Measurements from ENCODE around the gene HIVEP3. TPM values are rescaled to one million over a fixed set of nuclear protein-coding genes. Genes with fewer than 3 reads are reported as not detected.

Gene HIVEP3
- total RNA-seq, 1 experiment from 2014 or later = 6.0 TPM

DNA sequence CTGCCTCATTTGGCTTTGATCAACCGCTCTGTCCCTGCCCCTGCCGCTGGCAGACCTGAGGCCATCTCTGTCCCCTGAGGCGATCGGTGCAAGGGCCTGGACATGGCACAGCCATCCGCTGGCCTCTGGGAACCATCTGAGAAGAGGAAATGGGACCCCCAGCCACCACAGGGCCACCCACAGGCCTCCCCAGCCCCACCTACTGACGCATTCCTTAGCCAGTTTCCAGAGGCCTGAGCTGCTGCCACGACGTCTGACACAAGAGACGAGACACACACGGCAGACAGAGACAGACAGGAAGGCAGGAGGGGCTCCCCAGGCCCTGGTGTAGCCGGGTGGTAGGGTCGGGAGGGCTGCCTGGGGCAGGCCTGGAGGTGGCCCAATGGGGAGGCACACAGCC, 397.0 kb downstream of the HIVEP3 start:
- Histone ChIP-seq H3K9me3 (ENCODE audit: control insufficient read depth, insufficient read depth, low read depth, low read length) (no peaks in the 10 kb centered on the region), H3K27me3 (ENCODE audit: control insufficient read depth, insufficient read depth, low read length) (no peaks in the 10 kb centered on the region), H3K27ac (ENCODE audit: low read length) (no peak overlapping the region), H3K4me1 (ENCODE audit: control insufficient read depth, insufficient read depth, low read length) (no peaks in the 10 kb centered on the region), H3K4me3 (ENCODE audit: low read depth in 2 of 2, low read length in 2 of 2) (no peak overlapping the region), H3K36me3 (ENCODE audit: control insufficient read depth, insufficient read depth, low read length) (no peaks in the 10 kb centered on the region)
- DNase-seq (ENCODE audit: low read depth, low spot score) = no peak
- ChIA-PET POLR2A (no interaction called here), CTCF (no interaction called here)
- in situ Hi-C loops (cut with HindIII; ENCODE audit: low pct_unique_long_range_greater_than_20kb, low sequenced_read_pairs) = no loop called here
- no peak for ATAC-seq
- TF ChIP-seq TCF7L2 (IDR thresholded peaks at IDR 0.05; ENCODE audit: low read depth, low read length) (no peak), POLR2AphosphoS5 (IDR thresholded peaks at IDR 0.05; ENCODE audit: low read depth, low read length) (no peak), SIN3A (IDR thresholded peaks at IDR 0.05; ENCODE audit: borderline replicate concordance, insufficient read depth, low read depth, low read length) (no peak)
- TF ChIP-seq, protein P1, sequence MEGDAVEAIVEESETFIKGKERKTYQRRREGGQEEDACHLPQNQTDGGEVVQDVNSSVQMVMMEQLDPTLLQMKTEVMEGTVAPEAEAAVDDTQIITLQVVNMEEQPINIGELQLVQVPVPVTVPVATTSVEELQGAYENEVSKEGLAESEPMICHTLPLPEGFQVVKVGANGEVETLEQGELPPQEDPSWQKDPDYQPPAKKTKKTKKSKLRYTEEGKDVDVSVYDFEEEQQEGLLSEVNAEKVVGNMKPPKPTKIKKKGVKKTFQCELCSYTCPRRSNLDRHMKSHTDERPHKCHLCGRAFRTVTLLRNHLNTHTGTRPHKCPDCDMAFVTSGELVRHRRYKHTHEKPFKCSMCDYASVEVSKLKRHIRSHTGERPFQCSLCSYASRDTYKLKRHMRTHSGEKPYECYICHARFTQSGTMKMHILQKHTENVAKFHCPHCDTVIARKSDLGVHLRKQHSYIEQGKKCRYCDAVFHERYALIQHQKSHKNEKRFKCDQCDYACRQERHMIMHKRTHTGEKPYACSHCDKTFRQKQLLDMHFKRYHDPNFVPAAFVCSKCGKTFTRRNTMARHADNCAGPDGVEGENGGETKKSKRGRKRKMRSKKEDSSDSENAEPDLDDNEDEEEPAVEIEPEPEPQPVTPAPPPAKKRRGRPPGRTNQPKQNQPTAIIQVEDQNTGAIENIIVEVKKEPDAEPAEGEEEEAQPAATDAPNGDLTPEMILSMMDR (IDR thresholded peaks at IDR 0.05) = no peak
- TF ChIP-seq, protein P2, sequence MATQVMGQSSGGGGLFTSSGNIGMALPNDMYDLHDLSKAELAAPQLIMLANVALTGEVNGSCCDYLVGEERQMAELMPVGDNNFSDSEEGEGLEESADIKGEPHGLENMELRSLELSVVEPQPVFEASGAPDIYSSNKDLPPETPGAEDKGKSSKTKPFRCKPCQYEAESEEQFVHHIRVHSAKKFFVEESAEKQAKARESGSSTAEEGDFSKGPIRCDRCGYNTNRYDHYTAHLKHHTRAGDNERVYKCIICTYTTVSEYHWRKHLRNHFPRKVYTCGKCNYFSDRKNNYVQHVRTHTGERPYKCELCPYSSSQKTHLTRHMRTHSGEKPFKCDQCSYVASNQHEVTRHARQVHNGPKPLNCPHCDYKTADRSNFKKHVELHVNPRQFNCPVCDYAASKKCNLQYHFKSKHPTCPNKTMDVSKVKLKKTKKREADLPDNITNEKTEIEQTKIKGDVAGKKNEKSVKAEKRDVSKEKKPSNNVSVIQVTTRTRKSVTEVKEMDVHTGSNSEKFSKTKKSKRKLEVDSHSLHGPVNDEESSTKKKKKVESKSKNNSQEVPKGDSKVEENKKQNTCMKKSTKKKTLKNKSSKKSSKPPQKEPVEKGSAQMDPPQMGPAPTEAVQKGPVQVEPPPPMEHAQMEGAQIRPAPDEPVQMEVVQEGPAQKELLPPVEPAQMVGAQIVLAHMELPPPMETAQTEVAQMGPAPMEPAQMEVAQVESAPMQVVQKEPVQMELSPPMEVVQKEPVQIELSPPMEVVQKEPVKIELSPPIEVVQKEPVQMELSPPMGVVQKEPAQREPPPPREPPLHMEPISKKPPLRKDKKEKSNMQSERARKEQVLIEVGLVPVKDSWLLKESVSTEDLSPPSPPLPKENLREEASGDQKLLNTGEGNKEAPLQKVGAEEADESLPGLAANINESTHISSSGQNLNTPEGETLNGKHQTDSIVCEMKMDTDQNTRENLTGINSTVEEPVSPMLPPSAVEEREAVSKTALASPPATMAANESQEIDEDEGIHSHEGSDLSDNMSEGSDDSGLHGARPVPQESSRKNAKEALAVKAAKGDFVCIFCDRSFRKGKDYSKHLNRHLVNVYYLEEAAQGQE (IDR thresholded peaks at IDR 0.05; ENCODE audit: insufficient read depth in 1 of 2, low read depth in 2 of 2, low read length in 1 of 2) = no peak
- intact Hi-C loops (cut with micrococcal nuclease; ENCODE audit: unreplicated experiment) = no loop called here
- no TSS peak for BruUV-seq (replicated peaks)

DNA sequence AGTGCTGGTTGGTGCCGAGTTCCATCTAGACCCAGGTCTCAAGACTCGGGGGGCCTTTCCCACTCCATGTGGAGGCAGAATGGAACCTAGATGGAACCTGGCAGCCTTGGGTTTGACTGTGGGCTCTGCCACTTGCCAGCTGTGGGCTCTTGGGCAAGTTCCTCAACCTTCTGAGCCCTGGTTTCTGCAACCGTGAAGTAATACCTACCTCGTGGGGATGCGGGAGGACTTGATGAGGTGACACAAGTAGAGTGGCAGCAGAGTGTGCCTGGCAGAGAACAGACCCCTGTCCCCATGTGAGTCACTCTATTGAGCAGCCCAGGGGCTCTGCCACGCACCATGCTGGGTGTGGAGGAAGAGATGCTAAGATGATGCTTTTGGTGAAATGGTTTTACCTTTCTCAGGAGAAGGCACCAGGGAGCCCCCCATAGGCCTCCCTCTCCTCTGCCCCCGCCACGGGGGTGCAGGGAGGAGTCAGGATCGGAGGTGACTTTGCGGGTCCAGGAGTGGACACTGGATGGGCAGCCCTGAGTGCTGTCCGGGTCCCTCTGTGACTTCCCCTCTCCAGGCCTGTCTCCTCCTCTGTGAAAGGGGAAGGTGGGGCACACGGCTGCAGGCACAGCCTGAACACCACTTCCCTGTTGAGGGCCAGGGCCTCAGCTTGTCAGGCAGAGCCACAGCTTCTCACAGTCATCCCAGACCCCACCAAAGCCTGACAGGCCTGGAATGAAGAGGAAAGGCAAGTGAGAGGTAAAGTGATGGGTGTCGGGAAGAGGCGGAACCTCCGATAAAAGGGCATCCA, 397.6 kb downstream of the HIVEP3 start:
- no TSS peak for BruUV-seq (replicated peaks)
- no peaks in the 10 kb centered on the region for H3K36me3 ChIP-seq (ENCODE audit: control insufficient read depth, insufficient read depth, low read length)
- DNase-seq (ENCODE audit: low read depth, low spot score) = no peak
- no peak overlapping the region for H3K27ac ChIP-seq (ENCODE audit: low read length)
- no peaks in the 10 kb centered on the region for H3K27me3 ChIP-seq (ENCODE audit: control insufficient read depth, insufficient read depth, low read length)
- in situ Hi-C loops (cut with HindIII; ENCODE audit: low pct_unique_long_range_greater_than_20kb, low sequenced_read_pairs) (no loop called here), intact Hi-C loops (cut with micrococcal nuclease; ENCODE audit: unreplicated experiment) (no loop called here)
- H3K4me3 ChIP-seq (ENCODE audit: low read depth in 2 of 2, low read length in 2 of 2) = no peak overlapping the region
- TF ChIP-seq, protein P2 (IDR thresholded peaks at IDR 0.05; ENCODE audit: insufficient read depth in 1 of 2, low read depth in 2 of 2, low read length in 1 of 2) = no peak
- TF ChIP-seq, protein P1 (IDR thresholded peaks at IDR 0.05) = no peak
- TF ChIP-seq POLR2AphosphoS5 (IDR thresholded peaks at IDR 0.05; ENCODE audit: low read depth, low read length) (no peak), SIN3A (IDR thresholded peaks at IDR 0.05; ENCODE audit: borderline replicate concordance, insufficient read depth, low read depth, low read length) (no peak), TCF7L2 (IDR thresholded peaks at IDR 0.05; ENCODE audit: low read depth, low read length) (no peak)
- H3K4me1 ChIP-seq (ENCODE audit: control insufficient read depth, insufficient read depth, low read length) = no peaks in the 10 kb centered on the region
- no peak for ATAC-seq
- ChIA-PET POLR2A (interaction anchor here (0.6 kb wide), 1 partner anchor 44 kb away, joined by 11 read pairs; no protein-coding TSS in a partner anchor), CTCF (no interaction called here)
- no peaks in the 10 kb centered on the region for H3K9me3 ChIP-seq (ENCODE audit: control insufficient read depth, insufficient read depth, low read depth, low read length)

Data from Panc1 (cell line).